Brain microvascular endothelial cell (primary cell): ENCODE data around the gene GRIK3.

ENCODE experiments used
- DNase-seq: peaks from one replicate; pipeline ENCODE4 v3.0.0-alpha.2; 2020
- H3K27ac ChIP-seq: fragments of 250-450 bp; sonication (Bioruptor Pico); 2 replicates; pipeline ENCODE4 v1.5.1; 2020; ENCODE audit warnings: mild to moderate bottlenecking, moderate library complexity
- H3K27me3 ChIP-seq: fragments of 250-450 bp; sonication (Bioruptor Pico); replicated peaks from 2 replicates; pipeline ENCODE4 v1.5.1; 2020; ENCODE audit warnings: mild to moderate bottlenecking
- H3K36me3 ChIP-seq: fragments of 250-450 bp; sonication (Bioruptor Pico); replicated peaks from 2 replicates; pipeline ENCODE4 v1.5.1; 2020; ENCODE audit warnings: mild to moderate bottlenecking
- H3K4me3 ChIP-seq: 2 replicates; pipeline ENCODE4 v1.5.1; 2011; ENCODE audit warnings: low read depth, mild to moderate bottlenecking, control low read depth, low read length, moderate library complexity
- in situ Hi-C: cut with HindIII; loops from 2 replicates; pipeline ENCODE4 v1.10.0; 2017; ENCODE audit warnings: low sequenced_read_pairs, low pct_ligation_motif_present
- TF ChIP-seq, protein P1 (sequence below): IDR thresholded peaks from 2 replicates; pipeline ENCODE4 v1.5.1; 2011; ENCODE audit warnings: low read depth, mild to moderate bottlenecking, moderate library complexity, low read length, control low read depth, inconsistent platforms; ENCODE audit errors: missing control alignments

GRIK3 gene

DNA sequence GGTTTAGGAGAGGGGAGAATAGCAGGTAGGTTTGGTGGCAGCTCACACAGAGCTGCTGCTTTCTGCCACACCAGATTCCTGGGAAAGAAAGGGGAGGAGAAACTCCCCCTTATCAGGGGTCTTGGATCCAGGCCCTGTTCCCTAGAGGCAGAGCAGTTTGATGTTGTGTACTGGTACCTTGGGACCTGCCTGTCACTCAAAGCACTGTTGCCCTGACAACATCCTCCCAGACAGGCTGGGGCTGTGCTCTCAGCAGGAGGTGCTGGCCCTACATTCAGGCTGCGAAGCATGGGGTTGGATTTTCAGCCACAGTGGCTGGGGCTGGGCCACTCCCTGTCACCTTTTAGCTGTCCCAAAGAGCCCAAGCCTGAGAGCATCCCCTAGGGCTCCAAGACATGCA lies 188.0 kb downstream of the GRIK3 start:
- in situ Hi-C loops, result no loop called here
- TF ChIP-seq, protein P1, sequence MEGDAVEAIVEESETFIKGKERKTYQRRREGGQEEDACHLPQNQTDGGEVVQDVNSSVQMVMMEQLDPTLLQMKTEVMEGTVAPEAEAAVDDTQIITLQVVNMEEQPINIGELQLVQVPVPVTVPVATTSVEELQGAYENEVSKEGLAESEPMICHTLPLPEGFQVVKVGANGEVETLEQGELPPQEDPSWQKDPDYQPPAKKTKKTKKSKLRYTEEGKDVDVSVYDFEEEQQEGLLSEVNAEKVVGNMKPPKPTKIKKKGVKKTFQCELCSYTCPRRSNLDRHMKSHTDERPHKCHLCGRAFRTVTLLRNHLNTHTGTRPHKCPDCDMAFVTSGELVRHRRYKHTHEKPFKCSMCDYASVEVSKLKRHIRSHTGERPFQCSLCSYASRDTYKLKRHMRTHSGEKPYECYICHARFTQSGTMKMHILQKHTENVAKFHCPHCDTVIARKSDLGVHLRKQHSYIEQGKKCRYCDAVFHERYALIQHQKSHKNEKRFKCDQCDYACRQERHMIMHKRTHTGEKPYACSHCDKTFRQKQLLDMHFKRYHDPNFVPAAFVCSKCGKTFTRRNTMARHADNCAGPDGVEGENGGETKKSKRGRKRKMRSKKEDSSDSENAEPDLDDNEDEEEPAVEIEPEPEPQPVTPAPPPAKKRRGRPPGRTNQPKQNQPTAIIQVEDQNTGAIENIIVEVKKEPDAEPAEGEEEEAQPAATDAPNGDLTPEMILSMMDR, result no peak
- Histone ChIP-seq H3K27ac (no peak overlapping the region), H3K36me3 (no peaks in the 10 kb centered on the region), H3K27me3 (no peaks in the 10 kb centered on the region), H3K4me3 (no peak overlapping the region)
- no peak for DNase-seq

DNA sequence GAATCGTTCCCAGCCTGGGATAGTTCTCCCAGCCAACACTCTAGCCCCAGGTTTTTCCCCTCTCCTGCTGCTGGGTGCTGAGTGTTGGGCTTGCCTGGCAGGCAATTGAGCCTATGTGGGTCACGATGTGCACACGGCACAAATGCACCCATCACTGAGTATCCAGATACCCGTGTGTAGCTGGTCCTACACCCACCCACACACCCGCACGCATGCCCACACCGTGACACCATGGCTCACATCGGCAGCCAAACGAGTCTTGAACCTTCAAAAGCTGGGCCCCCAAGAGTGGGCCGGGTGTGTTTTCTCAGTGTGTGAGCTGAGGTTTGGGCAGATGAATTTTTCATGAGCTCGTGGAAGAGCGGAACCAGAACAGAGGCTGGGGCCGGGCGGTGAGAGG lies 188.5 kb downstream of the GRIK3 start:
- H3K27ac ChIP-seq, result no peak overlapping the region

DNA sequence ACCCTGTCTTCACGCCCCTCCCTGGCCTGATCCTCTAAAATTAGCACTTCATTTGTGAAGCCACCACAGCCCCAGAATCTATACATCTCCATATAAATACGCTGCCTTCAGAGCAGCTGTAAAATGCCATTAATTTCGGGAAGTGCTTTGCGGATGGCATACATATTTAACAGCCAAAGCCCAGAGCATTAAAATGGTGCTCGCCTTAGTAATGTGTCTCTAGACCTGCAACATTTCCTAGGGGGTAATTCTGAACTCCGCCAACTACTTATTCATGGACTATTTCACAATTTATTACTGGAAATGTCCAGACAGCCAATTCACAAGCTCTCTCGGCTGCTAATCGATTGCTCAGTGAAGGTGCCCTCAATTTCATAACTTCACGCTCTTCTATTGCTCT lies 189.4 kb downstream of the GRIK3 start:
- H3K4me3 ChIP-seq, result no peak overlapping the region
- no peak overlapping the region for H3K27ac ChIP-seq
- in situ Hi-C loops, result no loop called here
- TF ChIP-seq, protein P1, result no peak
- no peak for DNase-seq
- H3K36me3 ChIP-seq, result no peaks in the 10 kb centered on the region
- H3K27me3 ChIP-seq, result no peaks in the 10 kb centered on the region

More for the DNA sequence above, 188.5 kb downstream of the GRIK3 start:
- Histone ChIP-seq H3K36me3 (no peaks in the 10 kb centered on the region), H3K27me3 (no peaks in the 10 kb centered on the region), H3K4me3 (no peak overlapping the region)
- DNase-seq, result no peak
- TF ChIP-seq, protein P1, result no peak
- in situ Hi-C loops, result no loop called here

DNA sequence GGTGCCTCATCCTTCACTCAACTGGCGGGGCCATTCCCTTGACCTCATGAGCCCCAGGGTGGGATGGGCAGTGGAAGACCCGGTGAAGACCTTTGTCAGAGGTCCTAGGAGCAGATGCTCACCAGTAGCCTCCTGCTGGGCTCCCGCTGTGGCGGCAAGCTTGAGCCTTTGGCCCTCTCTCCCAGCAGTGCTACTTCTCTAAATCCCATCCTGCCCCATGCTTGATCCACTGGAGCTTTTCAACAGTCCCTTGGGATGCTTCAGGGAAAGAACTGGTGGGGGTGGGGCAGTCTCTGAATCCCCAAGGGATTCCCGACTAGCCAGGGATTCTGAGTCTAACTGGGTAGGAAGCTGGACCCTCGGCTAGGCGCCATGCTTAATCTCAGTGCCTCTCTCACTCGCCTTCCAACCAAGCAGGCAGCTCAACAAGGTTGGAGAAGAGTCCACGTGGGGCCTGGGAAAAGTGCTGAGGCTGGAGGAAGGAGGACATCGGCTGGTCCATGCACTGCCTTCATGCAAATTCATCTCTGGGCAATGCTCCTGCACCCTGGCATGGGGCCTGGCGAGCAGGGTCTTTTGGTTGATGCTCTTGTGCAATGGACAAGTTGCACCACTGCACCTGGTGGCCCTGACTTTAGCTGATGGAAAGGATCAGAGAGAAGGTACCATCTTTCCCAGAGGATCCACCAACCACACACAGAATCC lies 190.3 kb downstream of the GRIK3 start:
- Histone ChIP-seq H3K4me3 (no peak overlapping the region), H3K27me3 (no peaks in the 10 kb centered on the region), H3K27ac (no peak overlapping the region), H3K36me3 (no peaks in the 10 kb centered on the region)
- TF ChIP-seq, protein P1, result no peak
- in situ Hi-C loops, result no loop called here
- no peak for DNase-seq

DNA sequence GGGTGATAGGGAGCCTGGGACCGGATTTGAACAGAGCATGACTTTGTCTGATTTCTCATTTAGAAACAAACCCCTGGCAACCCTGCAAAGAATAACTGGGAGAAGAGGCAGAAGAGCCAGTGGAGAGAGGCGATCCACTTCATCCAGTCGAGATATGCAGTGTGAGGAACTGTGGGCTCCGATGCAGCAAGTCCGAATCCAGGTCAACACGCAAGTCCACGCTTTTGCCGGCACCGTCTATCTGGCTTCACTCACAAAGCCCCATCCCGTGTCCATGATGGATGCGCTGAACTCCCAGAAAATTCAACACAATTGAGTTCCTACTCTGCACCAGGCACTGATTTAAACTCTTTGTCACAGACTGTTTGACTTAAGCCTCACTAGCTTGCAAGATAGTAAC lies 191.3 kb downstream of the GRIK3 start:
- in situ Hi-C loops, result no loop called here
- DNase-seq, result no peak
- H3K27me3 ChIP-seq, result no peaks in the 10 kb centered on the region

More for the DNA sequence above, 191.3 kb downstream of the GRIK3 start:
- H3K27ac ChIP-seq, result no peak overlapping the region
- H3K4me3 ChIP-seq, result no peak overlapping the region
- TF ChIP-seq, protein P1, result no peak
- no peaks in the 10 kb centered on the region for H3K36me3 ChIP-seq
